CD4-positive, alpha-beta T cell (primary cell): ENCODE results near the gene ARHGAP26. TPM values are rescaled to one million over a fixed set of nuclear protein-coding genes. Genes with fewer than 3 reads are reported as not detected.

Source experiments
- ATAC-seq: fragments of 200-7000 bp; cut with Tn5 transposase; one replicate; pipeline ENCODE4 v1.10.0; 2022; ENCODE audit warnings: mild to moderate bottlenecking; ENCODE audit not compliant: poor library complexity
- CTCF ChIA-PET: fragments of 350-600 bp; sonication (Branson Sonifier 250); formaldehyde crosslinking; loops from one replicate; lab custom pipeline; 2021; ENCODE audit warnings: antibody characterized with exemption, inconsistent platforms; lab: Charles Lee
- POLR2A ChIA-PET: fragments of 350-600 bp; sonication (Branson Sonifier 250); formaldehyde crosslinking; loops from one replicate; lab custom pipeline; 2021; ENCODE audit warnings: antibody characterized with exemption, inconsistent platforms; lab: Charles Lee
- DNase-seq, 14 experiments: peaks; one replicate each; pipeline ENCODE4 v3.0.0-alpha.2; 2013 to 2020; ENCODE audit warnings: mixed read lengths in 2 of 14
- H3K27ac ChIP-seq, 2 donors: one replicate each; pipeline versions ENCODE4 v1.5.1 to v1.7.0; 2013; ENCODE audit warnings: low read length in 2 of 2, low read depth in 1 of 2, mild to moderate bottlenecking in 1 of 2
- H3K27me3 ChIP-seq, 2 experiments: 1 replicate in 1 of 2; 2 replicates in 1 of 2; pipeline versions ENCODE4 v1.6.1 to v1.7.0; 2013; ENCODE audit warnings: low read length in 2 of 2, control low read depth in 1 of 2, mild to moderate bottlenecking in 1 of 2, moderate library complexity in 1 of 2; ENCODE audit not compliant: insufficient read depth in 2 of 2, control insufficient read depth in 1 of 2
- H3K36me3 ChIP-seq: one replicate; pipeline ENCODE4 v1.6.1; 2013; ENCODE audit warnings: low read length, control low read depth; ENCODE audit not compliant: insufficient read depth
- H3K4me1 ChIP-seq: one replicate; pipeline ENCODE4 v1.6.1; 2013; ENCODE audit warnings: low read length, control low read depth; ENCODE audit not compliant: insufficient read depth
- H3K4me3 ChIP-seq: one replicate; pipeline ENCODE4 v1.5.1; 2013; ENCODE audit warnings: mild to moderate bottlenecking, low read length, moderate library complexity
- H3K9me3 ChIP-seq, 2 experiments: 1 replicate in 1 of 2; 2 replicates in 1 of 2; pipeline versions ENCODE4 v1.6.1 to v1.7.0; 2013; ENCODE audit warnings: low read length in 2 of 2, mild to moderate bottlenecking in 2 of 2, control low read depth in 1 of 2, moderate library complexity in 1 of 2; ENCODE audit not compliant: control insufficient read depth in 1 of 2, insufficient read depth in 1 of 2
- H3K27ac Mint-ChIP-seq: one replicate; pipeline ENCODE4 v1.8.0; 2020; ENCODE audit warnings: mixed read lengths
- H3K27me3 Mint-ChIP-seq: one replicate; pipeline ENCODE4 v1.8.0; 2021; ENCODE audit warnings: mixed read lengths
- H3K36me3 Mint-ChIP-seq: one replicate; pipeline ENCODE4 v1.8.0; 2021; ENCODE audit warnings: low read depth, mixed read lengths
- H3K4me1 Mint-ChIP-seq: one replicate; pipeline ENCODE4 v1.8.0; 2021; ENCODE audit warnings: low read depth, mixed read lengths
- H3K4me3 Mint-ChIP-seq: one replicate; pipeline ENCODE4 v1.8.0; 2020; ENCODE audit warnings: mild to moderate bottlenecking, mixed read lengths
- H3K9me3 Mint-ChIP-seq: one replicate; pipeline ENCODE4 v1.8.0; 2020; ENCODE audit warnings: mixed read lengths
- intact Hi-C, 2 experiments: fragments of 100-400 bp; cut with DNase I in 1 of 2; cut with micrococcal nuclease in 1 of 2; formaldehyde crosslinking; loops; one replicate each; pipeline versions ENCODE4 v1.15.1 to v1.9.0; 2023 to 2025; cut with DNase I, micrococcal nuclease
- total RNA-seq, 174 experiments: library from RNA in 2 of 174; stranded (reverse) in 2 of 174; gene quantifications; one replicate each; pipeline ENCODE4 v1.2.3 and lab custom pipeline; 2021 to 2026
- TF ChIP-seq, protein P1 (sequence below): fragments of 200-600 bp; IDR thresholded peaks from one replicate; pipeline ENCODE4 v1.8.0; 2022; ENCODE audit warnings: antibody characterized with exemption, mild to moderate bottlenecking

ARHGAP26 gene
- total RNA-seq, 2 experiments from 2014 or later, result 24.9 to 27.3 TPM

DNA sequence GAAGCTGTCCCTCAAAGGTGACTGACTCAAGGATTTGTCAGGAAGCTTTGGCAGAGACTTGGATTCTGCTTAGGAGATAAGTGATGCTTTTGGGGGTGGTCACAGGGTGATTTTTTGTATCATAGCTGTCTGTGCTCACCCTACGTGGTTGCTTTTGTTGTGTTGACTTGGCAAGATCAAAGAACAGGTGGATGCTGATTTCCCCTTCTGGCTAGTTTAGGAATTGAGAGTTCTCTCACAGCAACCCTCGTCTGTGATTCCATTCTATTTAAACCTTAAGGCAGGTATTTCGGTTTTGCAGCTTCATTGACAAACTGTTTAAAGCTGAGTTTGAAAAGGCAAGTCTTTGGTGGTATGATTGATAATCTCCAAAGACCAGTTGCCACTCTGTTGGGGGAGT, 27.2 kb downstream of the ARHGAP26 start:
- DNase-seq, result peak in 1 of 14 experiments; percentile 29
- ChIA-PET CTCF (interaction anchor here (0.6 to 1.1 kb wide), 3 partner anchors 12 to 66 kb away, joined by 3 to 5 read pairs (median 3); no protein-coding TSS in a partner anchor), POLR2A (interaction anchor here (0.7 to 5.7 kb wide), 3 partner anchors 11 to 70 kb away, joined by 3 to 109 read pairs (median 8); partner anchors contain the start of gene ARHGAP26)
- H3K27me3 Mint-ChIP-seq, result no peaks in the 10 kb centered on the region
- Histone ChIP-seq H3K27ac (peak overlapping the region; percentile 47), H3K9me3 (no peaks in the 10 kb centered on the region), H3K4me3 (no peak overlapping the region), H3K36me3 (no peaks in the 10 kb centered on the region), H3K4me1 (peaks cover 46% of the 10 kb centered on the region), H3K27me3 (no peaks in the 10 kb centered on the region)
- H3K9me3 Mint-ChIP-seq, result peaks cover 2% of the 10 kb centered on the region
- H3K36me3 Mint-ChIP-seq, result no peaks in the 10 kb centered on the region
- no peak for ATAC-seq
- H3K27ac Mint-ChIP-seq, result peak overlapping the region; percentile 85
- peak overlapping the region; percentile 3 for H3K4me3 Mint-ChIP-seq
- TF ChIP-seq, protein P1, sequence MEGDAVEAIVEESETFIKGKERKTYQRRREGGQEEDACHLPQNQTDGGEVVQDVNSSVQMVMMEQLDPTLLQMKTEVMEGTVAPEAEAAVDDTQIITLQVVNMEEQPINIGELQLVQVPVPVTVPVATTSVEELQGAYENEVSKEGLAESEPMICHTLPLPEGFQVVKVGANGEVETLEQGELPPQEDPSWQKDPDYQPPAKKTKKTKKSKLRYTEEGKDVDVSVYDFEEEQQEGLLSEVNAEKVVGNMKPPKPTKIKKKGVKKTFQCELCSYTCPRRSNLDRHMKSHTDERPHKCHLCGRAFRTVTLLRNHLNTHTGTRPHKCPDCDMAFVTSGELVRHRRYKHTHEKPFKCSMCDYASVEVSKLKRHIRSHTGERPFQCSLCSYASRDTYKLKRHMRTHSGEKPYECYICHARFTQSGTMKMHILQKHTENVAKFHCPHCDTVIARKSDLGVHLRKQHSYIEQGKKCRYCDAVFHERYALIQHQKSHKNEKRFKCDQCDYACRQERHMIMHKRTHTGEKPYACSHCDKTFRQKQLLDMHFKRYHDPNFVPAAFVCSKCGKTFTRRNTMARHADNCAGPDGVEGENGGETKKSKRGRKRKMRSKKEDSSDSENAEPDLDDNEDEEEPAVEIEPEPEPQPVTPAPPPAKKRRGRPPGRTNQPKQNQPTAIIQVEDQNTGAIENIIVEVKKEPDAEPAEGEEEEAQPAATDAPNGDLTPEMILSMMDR, result no peak
- H3K4me1 Mint-ChIP-seq, result peaks cover 72% of the 10 kb centered on the region
- intact Hi-C loops, result no loop called here

DNA sequence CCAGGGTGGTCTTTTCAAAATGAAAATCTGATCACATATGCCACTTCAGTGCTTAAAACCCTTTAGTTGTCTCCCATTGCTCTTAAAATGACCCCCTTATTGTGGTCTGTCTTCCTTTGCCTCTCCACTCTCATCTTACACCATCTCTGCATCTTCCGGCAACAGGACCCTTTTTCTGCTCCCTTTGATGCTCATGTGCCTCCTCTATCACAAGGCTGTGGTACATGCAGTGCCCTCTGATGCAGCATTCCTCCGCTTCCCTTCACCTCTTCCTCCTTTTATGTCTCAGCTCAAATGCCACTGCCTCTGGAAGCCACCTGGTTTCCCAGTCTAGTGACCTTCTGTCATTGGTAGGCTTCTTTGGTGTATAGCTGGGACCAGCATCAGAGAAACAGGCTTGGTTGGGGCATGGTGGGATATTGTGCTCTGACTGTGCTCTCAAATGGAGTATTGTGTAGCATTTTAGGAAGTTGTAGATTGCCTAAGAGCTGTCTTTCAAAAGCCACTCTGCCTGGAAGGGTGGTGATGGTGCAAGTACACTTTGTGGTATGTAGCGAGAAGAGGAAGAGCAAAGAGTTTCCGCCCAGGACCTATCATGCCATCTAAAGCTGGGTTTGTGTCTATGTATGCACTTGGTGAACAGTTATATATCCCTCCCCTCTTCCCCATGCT, 28.1 kb downstream of the ARHGAP26 start:
- Histone ChIP-seq H3K27ac (peak overlapping the region; percentile 47), H3K4me1 (peaks cover 46% of the 10 kb centered on the region), H3K9me3 (no peaks in the 10 kb centered on the region), H3K36me3 (no peaks in the 10 kb centered on the region), H3K4me3 (peak overlapping the region; percentile 24), H3K27me3 (no peaks in the 10 kb centered on the region)
- H3K9me3 Mint-ChIP-seq, result peaks cover 2% of the 10 kb centered on the region
- peak in 9 of 14 experiments; percentile 4 to 77 (median 33) for DNase-seq
- peak overlapping the region; percentile 63 for H3K4me3 Mint-ChIP-seq
- no peaks in the 10 kb centered on the region for H3K27me3 Mint-ChIP-seq
- POLR2A ChIA-PET, result interaction anchor here (0.7 to 5.7 kb wide), 8 partner anchors 10 to 606 kb away, joined by 3 to 109 read pairs (median 4); partner anchors contain the start of gene ARHGAP26
- intact Hi-C loops, result no loop called here
- ATAC-seq, result peak; percentile 55
- TF ChIP-seq, protein P1, result no peak
- no peaks in the 10 kb centered on the region for H3K36me3 Mint-ChIP-seq
- H3K27ac Mint-ChIP-seq, result peak overlapping the region; percentile 85
- CTCF ChIA-PET, result interaction anchor here (1.1 kb wide), 2 partner anchors 12 to 85 kb away, joined by 4 to 5 read pairs; no protein-coding TSS in a partner anchor
- peaks cover 75% of the 10 kb centered on the region for H3K4me1 Mint-ChIP-seq

DNA sequence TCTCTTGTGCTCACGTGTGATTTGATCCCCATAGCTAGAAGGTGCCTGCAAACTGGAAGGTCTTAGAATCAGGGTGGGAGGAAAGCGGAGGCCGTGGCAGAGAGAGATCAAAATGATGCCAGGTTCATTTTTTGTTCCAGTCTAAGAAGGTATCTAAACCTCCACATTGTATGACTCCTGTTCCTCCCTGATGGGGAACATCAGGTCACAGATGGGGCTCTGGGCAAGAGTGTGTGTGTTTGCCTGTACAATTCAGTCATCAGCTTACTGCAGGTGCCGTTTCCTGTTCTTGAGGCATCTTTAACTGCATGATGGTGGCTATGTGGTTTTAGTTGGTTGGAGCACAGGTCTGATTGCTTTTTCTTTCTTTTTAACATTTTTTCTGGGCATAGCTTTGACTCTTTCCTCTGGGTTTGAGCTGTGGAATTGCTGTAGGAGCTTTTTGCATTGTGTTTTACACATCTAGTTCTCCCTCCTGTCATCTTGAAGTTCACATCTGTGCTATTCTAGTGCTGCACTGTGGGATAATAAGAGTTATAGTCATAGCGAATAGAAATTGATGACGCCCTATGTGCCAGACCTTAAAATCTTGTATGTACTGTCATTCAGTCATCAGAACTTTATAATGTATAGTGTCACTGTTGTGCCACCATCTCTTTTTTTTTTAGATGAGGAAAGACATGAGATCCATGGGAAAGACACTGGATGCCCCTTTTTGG, 30.8 kb downstream of the ARHGAP26 start:
- ATAC-seq (peak; percentile 84), DNase-seq (peak in 13 of 14 experiments; percentile 10 to 76 (median 31))
- ChIA-PET POLR2A (interaction anchor here (0.7 to 5.7 kb wide), 9 partner anchors 17 to 633 kb away, joined by 3 to 109 read pairs (median 3); partner anchors contain the start of gene ARHGAP26), CTCF (interaction anchor here (1.0 to 2.8 kb wide), 2 partner anchors 11 to 66 kb away, joined by 3 to 9 read pairs; no protein-coding TSS in a partner anchor)
- peaks cover 46% of the 10 kb centered on the region for H3K4me1 ChIP-seq
- Mint-ChIP-seq H3K4me1 (peaks cover 66% of the 10 kb centered on the region), H3K36me3 (no peaks in the 10 kb centered on the region), H3K27ac (peak overlapping the region; percentile 85), H3K9me3 (peaks cover 2% of the 10 kb centered on the region), H3K4me3 (peak overlapping the region; percentile 56), H3K27me3 (no peaks in the 10 kb centered on the region)
- H3K9me3 ChIP-seq, result no peaks in the 10 kb centered on the region
- intact Hi-C loops, result loop anchor here in 1 of 2 experiments (2.0 kb wide), 1 partner anchor 30 kb away; the partner anchor contains the start of gene ARHGAP26
- no peaks in the 10 kb centered on the region for H3K27me3 ChIP-seq
- TF ChIP-seq, protein P1, result no peak
- no peaks in the 10 kb centered on the region for H3K36me3 ChIP-seq
- H3K4me3 ChIP-seq, result peak overlapping the region; percentile 4
- peak overlapping the region; percentile 37 to 64 for H3K27ac ChIP-seq
